Astrocyte (in vitro differentiated cells and primary cell): Measurements from ENCODE around the gene TMEM256.

Experiments used
- CTCF ChIP-seq: IDR thresholded peaks from 2 replicates; pipeline ENCODE4 v1.5.1; 2011; ENCODE audit warnings: low read depth, mild to moderate bottlenecking, inconsistent platforms, low read length, moderate library complexity; ENCODE audit not compliant: insufficient read depth
- EZH2 ChIP-seq: IDR thresholded peaks from 2 replicates; pipeline ENCODE4 v1.6.1; 2012; ENCODE audit warnings: mild to moderate bottlenecking, low read length, inconsistent platforms; ENCODE audit not compliant: insufficient read depth

GRCh38 chr17:7413346-7413985 lies 9.6 kb upstream of the TMEM256 start:
- TF ChIP-seq CTCF = no peak
- no peak for TF ChIP-seq EZH2
